ENCODE results near the gene RTP5. TPM values are rescaled to one million over a fixed set of nuclear protein-coding genes. Genes with fewer than 3 reads are reported as not detected.

RTP5 gene
- total RNA-seq, 2 experiments from 2014 or later, result 0.30 to 0.36 TPM

GRCh38 chr2:241872313-241872642 is 2.7 kb downstream of the RTP5 start:
- DNase-seq, result no peak
- ChIA-PET POLR2A (no interaction called here), CTCF (no interaction called here)
- Histone ChIP-seq H3K4me3 (ENCODE audit: low read length) (no peak overlapping the region), H3K9me3 (ENCODE audit: control insufficient read depth in 1 of 2, insufficient read depth in 1 of 2, low read length in 2 of 2) (no peaks in the 10 kb centered on the region), H3K27ac (ENCODE audit: low read depth in 1 of 2, low read length in 2 of 2) (no peak overlapping the region), H3K27me3 (ENCODE audit: control insufficient read depth in 1 of 2, insufficient read depth in 2 of 2, low read length in 2 of 2) (no peaks in the 10 kb centered on the region), H3K36me3 (ENCODE audit: insufficient read depth, low read length) (no peaks in the 10 kb centered on the region), H3K4me1 (ENCODE audit: insufficient read depth, low read length) (peaks cover 55% of the 10 kb centered on the region)
- Mint-ChIP-seq H3K4me1 (ENCODE audit: low read depth) (peaks cover 29% of the 10 kb centered on the region), H3K27me3 (no peaks in the 10 kb centered on the region), H3K4me3 (no peak overlapping the region), H3K27ac (no peak overlapping the region), H3K9me3 (no peaks in the 10 kb centered on the region), H3K36me3 (ENCODE audit: low read depth) (no peaks in the 10 kb centered on the region)
- intact Hi-C loops (cut with DNase I, micrococcal nuclease), result no loop called here
- ATAC-seq (ENCODE audit: poor library complexity), result no peak
- TF ChIP-seq, protein P1, sequence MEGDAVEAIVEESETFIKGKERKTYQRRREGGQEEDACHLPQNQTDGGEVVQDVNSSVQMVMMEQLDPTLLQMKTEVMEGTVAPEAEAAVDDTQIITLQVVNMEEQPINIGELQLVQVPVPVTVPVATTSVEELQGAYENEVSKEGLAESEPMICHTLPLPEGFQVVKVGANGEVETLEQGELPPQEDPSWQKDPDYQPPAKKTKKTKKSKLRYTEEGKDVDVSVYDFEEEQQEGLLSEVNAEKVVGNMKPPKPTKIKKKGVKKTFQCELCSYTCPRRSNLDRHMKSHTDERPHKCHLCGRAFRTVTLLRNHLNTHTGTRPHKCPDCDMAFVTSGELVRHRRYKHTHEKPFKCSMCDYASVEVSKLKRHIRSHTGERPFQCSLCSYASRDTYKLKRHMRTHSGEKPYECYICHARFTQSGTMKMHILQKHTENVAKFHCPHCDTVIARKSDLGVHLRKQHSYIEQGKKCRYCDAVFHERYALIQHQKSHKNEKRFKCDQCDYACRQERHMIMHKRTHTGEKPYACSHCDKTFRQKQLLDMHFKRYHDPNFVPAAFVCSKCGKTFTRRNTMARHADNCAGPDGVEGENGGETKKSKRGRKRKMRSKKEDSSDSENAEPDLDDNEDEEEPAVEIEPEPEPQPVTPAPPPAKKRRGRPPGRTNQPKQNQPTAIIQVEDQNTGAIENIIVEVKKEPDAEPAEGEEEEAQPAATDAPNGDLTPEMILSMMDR (IDR thresholded peaks at IDR 0.05), result no peak

DNA sequence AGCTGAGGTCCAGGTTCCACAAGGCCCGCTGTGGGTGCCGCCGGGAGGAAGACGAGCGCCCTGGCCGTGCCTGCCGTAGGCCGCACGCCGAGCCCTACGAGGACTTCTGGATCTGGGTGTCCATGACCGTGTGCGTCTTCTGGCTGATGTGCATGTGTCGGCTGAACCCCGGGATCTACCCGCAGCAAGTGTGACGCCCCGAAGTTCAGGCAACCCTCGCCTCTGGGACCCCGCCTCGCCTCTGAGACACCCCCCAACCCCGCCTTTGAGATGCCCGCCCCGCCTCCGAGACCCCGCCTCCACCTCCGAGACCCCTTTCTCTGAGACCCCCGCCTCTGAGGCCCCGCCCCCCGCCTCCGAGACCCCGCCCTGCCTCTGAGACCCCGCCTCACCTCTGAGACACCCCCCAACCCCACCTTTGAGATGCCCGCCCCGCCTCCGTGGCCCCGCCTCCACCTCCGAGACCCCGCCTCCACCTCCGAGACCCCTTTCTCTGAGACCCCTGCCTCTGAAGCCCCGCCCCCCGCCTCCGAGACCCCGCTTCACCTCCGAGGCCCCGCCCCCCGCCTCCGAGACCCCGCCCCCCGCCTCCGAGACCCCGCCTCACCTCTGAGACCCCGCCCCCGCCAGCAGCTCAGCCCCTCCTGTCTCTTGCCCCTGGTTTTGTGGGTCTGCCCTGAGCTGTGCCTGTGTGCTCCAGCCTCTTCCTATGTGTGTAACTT is 3.7 kb downstream of the RTP5 start:
- TF ChIP-seq, protein P1 (IDR thresholded peaks at IDR 0.05), result no peak
- no peaks in the 10 kb centered on the region for H3K9me3 ChIP-seq (ENCODE audit: control insufficient read depth in 1 of 2, insufficient read depth in 1 of 2, low read length in 2 of 2)
- no peaks in the 10 kb centered on the region for H3K27me3 ChIP-seq (ENCODE audit: control insufficient read depth in 1 of 2, insufficient read depth in 2 of 2, low read length in 2 of 2)
- H3K27ac ChIP-seq (ENCODE audit: low read depth in 1 of 2, low read length in 2 of 2), result no peak overlapping the region
- peaks cover 20% of the 10 kb centered on the region for H3K4me1 Mint-ChIP-seq (ENCODE audit: low read depth)
- no peaks in the 10 kb centered on the region for H3K36me3 ChIP-seq (ENCODE audit: insufficient read depth, low read length)
- no peak overlapping the region for H3K27ac Mint-ChIP-seq
- DNase-seq, result no peak
- no peaks in the 10 kb centered on the region for H3K9me3 Mint-ChIP-seq
- ChIA-PET CTCF (no interaction called here), POLR2A (no interaction called here)
- ATAC-seq (ENCODE audit: poor library complexity), result no peak
- H3K36me3 Mint-ChIP-seq (ENCODE audit: low read depth), result no peaks in the 10 kb centered on the region
- H3K4me3 Mint-ChIP-seq, result no peak overlapping the region
- no peaks in the 10 kb centered on the region for H3K27me3 Mint-ChIP-seq
- no peak overlapping the region for H3K4me3 ChIP-seq (ENCODE audit: low read length)
- intact Hi-C loops (cut with DNase I, micrococcal nuclease), result no loop called here
- H3K4me1 ChIP-seq (ENCODE audit: insufficient read depth, low read length), result peaks cover 47% of the 10 kb centered on the region

DNA sequence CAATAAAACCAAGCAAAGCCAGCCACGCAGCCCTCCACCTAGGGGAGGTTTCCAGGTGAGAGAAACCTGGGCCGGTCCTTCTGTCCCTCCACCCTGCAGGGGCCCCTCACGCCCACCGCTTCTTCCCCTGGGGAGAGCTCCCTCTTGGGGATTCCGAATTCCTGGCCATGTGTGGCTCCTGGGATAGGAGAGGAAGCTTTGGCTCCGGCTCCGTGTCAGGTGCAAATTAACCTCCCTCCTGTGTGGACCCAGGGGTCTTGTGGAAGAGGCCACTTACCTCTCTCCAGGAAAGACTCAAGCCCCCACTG is 4.2 kb downstream of the RTP5 start:
- DNase-seq (no peak), ATAC-seq (ENCODE audit: poor library complexity) (no peak)
- no peaks in the 10 kb centered on the region for H3K27me3 ChIP-seq (ENCODE audit: control insufficient read depth in 1 of 2, insufficient read depth in 2 of 2, low read length in 2 of 2)
- peaks cover 44% of the 10 kb centered on the region for H3K4me1 ChIP-seq (ENCODE audit: insufficient read depth, low read length)
- no peaks in the 10 kb centered on the region for H3K27me3 Mint-ChIP-seq
- ChIA-PET CTCF (no interaction called here), POLR2A (no interaction called here)
- H3K36me3 Mint-ChIP-seq (ENCODE audit: low read depth), result no peaks in the 10 kb centered on the region
- intact Hi-C loops (cut with DNase I, micrococcal nuclease), result no loop called here
- H3K36me3 ChIP-seq (ENCODE audit: insufficient read depth, low read length), result no peaks in the 10 kb centered on the region
- H3K4me1 Mint-ChIP-seq (ENCODE audit: low read depth), result peaks cover 15% of the 10 kb centered on the region
- no peak overlapping the region for H3K4me3 Mint-ChIP-seq
- H3K27ac Mint-ChIP-seq, result no peak overlapping the region
- H3K9me3 ChIP-seq (ENCODE audit: control insufficient read depth in 1 of 2, insufficient read depth in 1 of 2, low read length in 2 of 2), result no peaks in the 10 kb centered on the region
- H3K9me3 Mint-ChIP-seq, result no peaks in the 10 kb centered on the region
- no peak overlapping the region for H3K27ac ChIP-seq (ENCODE audit: low read depth in 1 of 2, low read length in 2 of 2)
- H3K4me3 ChIP-seq (ENCODE audit: low read length), result no peak overlapping the region
- TF ChIP-seq, protein P1 (IDR thresholded peaks at IDR 0.05), result no peak
